Activated CD4-positive, alpha-beta T cell treated with anti-CD3 and anti-CD28 coated beads, Interleukin-2, amount 10 ng/mL, durations not matched to agents 24 days and 14 days (primary cell): ENCODE data around the gene AP3B2. TPM values are rescaled to one million over a fixed set of nuclear protein-coding genes. Genes with fewer than 3 reads are reported as not detected.
"Not testable (repeated sequence)": the region's sequence is repeated elsewhere in the genome, so short reads cannot be mapped to it uniquely, and the experiment has no call there.

Source experiments
- DNase-seq: peaks from one replicate; pipeline ENCODE4 v3.0.0; 2022
- H3K27ac Mint-ChIP-seq: one replicate; pipeline ENCODE4 v1.8.0; 2022; ENCODE audit warnings: mild to moderate bottlenecking, mixed read lengths
- H3K27me3 Mint-ChIP-seq: one replicate; pipeline ENCODE4 v1.8.0; 2022; ENCODE audit warnings: mixed read lengths
- H3K36me3 Mint-ChIP-seq: one replicate; pipeline ENCODE4 v1.8.0; 2022; ENCODE audit warnings: low read depth, mild to moderate bottlenecking, mixed read lengths
- H3K4me1 Mint-ChIP-seq: one replicate; pipeline ENCODE4 v1.8.0; 2021; ENCODE audit warnings: mixed read lengths
- H3K4me3 Mint-ChIP-seq: one replicate; pipeline ENCODE4 v1.8.0; 2022; ENCODE audit warnings: mild to moderate bottlenecking, moderate library complexity, mixed read lengths
- H3K9me3 Mint-ChIP-seq: one replicate; pipeline ENCODE4 v1.8.0; 2021; ENCODE audit warnings: mixed read lengths
- intact Hi-C: fragments of 100-400 bp; cut with micrococcal nuclease; formaldehyde crosslinking; loops from one replicate; pipeline ENCODE4 v1.15.1; 2023
- total RNA-seq: library from RNA; stranded (reverse); gene quantifications from 2 replicates; pipeline ENCODE4 v1.2.3, GENCODE V29; 2022

Gene AP3B2
- total RNA-seq, 1 donor from 2014 or later = not detected

- no peaks in the 10 kb centered on the region for H3K4me1 Mint-ChIP-seq
- intact Hi-C loops = no loop called here
- H3K27ac Mint-ChIP-seq = no peak overlapping the region
- peaks cover 13% of the 10 kb centered on the region for H3K27me3 Mint-ChIP-seq
- DNase-seq = no peak
- H3K36me3 Mint-ChIP-seq = no peaks in the 10 kb centered on the region
- H3K4me3 Mint-ChIP-seq = no peak overlapping the region
- peaks cover 4% of the 10 kb centered on the region for H3K9me3 Mint-ChIP-seq
Observed at GRCh38 chr15:82715003-82715402, 5.3 kb upstream of the AP3B2 start.

GRCh38 chr15:82714016-82714415 is 4.3 kb upstream of the AP3B2 start:
- intact Hi-C loops = loop anchor here (5.0 kb wide), 1 partner anchor 288 kb away; no protein-coding TSS in a partner anchor
- H3K9me3 Mint-ChIP-seq = peaks cover 4% of the 10 kb centered on the region

GRCh38 chr15:82712036-82712435 is 2.4 kb upstream of the AP3B2 start:
- no peak for DNase-seq
- Mint-ChIP-seq H3K27ac (no peak overlapping the region), H3K27me3 (peaks cover 7% of the 10 kb centered on the region), H3K4me1 (no peaks in the 10 kb centered on the region), H3K4me3 (no peak overlapping the region), H3K9me3 (no peaks in the 10 kb centered on the region), H3K36me3 (no peaks in the 10 kb centered on the region)
- intact Hi-C loops = loop anchor here (5.0 kb wide), 1 partner anchor 290 kb away; no protein-coding TSS in a partner anchor

More at GRCh38 chr15:82714016-82714415, 4.3 kb upstream of the AP3B2 start:
- DNase-seq = no peak
- no peaks in the 10 kb centered on the region for H3K4me1 Mint-ChIP-seq
- no peak overlapping the region for H3K27ac Mint-ChIP-seq
- H3K36me3 Mint-ChIP-seq = no peaks in the 10 kb centered on the region
- no peak overlapping the region for H3K4me3 Mint-ChIP-seq
- peaks cover 12% of the 10 kb centered on the region for H3K27me3 Mint-ChIP-seq

- Mint-ChIP-seq H3K36me3 (no peaks in the 10 kb centered on the region), H3K27ac (no peak overlapping the region), H3K4me3 (peak overlapping the region; percentile 24), H3K27me3 (peaks cover 6% of the 10 kb centered on the region), H3K9me3 (no peaks in the 10 kb centered on the region), H3K4me1 (no peaks in the 10 kb centered on the region)
- no peak for DNase-seq
- intact Hi-C loops = loop anchor here (5.0 kb wide), 1 partner anchor 291 kb away; no protein-coding TSS in a partner anchor
Observed at GRCh38 chr15:82710926-82711490, 1.3 kb upstream of the AP3B2 start.

- Mint-ChIP-seq H3K36me3 (no peaks in the 10 kb centered on the region), H3K27ac (no peak overlapping the region), H3K9me3 (no peaks in the 10 kb centered on the region), H3K4me1 (no peaks in the 10 kb centered on the region), H3K27me3 (peaks cover 6% of the 10 kb centered on the region), H3K4me3 (peak overlapping the region; percentile 65)
- intact Hi-C loops = loop anchor here (5.0 kb wide), 1 partner anchor 292 kb away; no protein-coding TSS in a partner anchor
- no peak for DNase-seq
Observed at GRCh38 chr15:82710208-82710555, 507 bp upstream of the AP3B2 start.

GRCh38 chr15:82709081-82709420 is 624 bp downstream of the AP3B2 start:
- no peak overlapping the region for H3K4me3 Mint-ChIP-seq
- no peaks in the 10 kb centered on the region for H3K4me1 Mint-ChIP-seq
- no peaks in the 10 kb centered on the region for H3K36me3 Mint-ChIP-seq
- no peak for DNase-seq
- intact Hi-C loops = loop anchor here (1.0 kb wide), 2 partner anchors 41 to 102 kb away; no protein-coding TSS in a partner anchor
- no peak overlapping the region for H3K27ac Mint-ChIP-seq
- no peaks in the 10 kb centered on the region for H3K9me3 Mint-ChIP-seq
- peaks cover 6% of the 10 kb centered on the region for H3K27me3 Mint-ChIP-seq

- H3K27me3 Mint-ChIP-seq, H3K4me3 Mint-ChIP-seq, H3K4me1 Mint-ChIP-seq, DNase-seq, H3K27ac Mint-ChIP-seq, H3K36me3 Mint-ChIP-seq, intact Hi-C loops, H3K9me3 Mint-ChIP-seq: not testable (repeated sequence)
Observed at GRCh38 chr15:82705856-82706255, 3.8 kb downstream of the AP3B2 start.

GRCh38 chr15:82699726-82700125 is 9.9 kb downstream of the AP3B2 start:
- intact Hi-C loops = no loop called here
- Mint-ChIP-seq H3K27me3 (no peaks in the 10 kb centered on the region), H3K36me3 (no peaks in the 10 kb centered on the region), H3K27ac (no peak overlapping the region), H3K4me1 (no peaks in the 10 kb centered on the region), H3K9me3 (no peaks in the 10 kb centered on the region), H3K4me3 (no peak overlapping the region)
- DNase-seq = no peak

- DNase-seq = no peak
- intact Hi-C loops = no loop called here
- Mint-ChIP-seq H3K36me3 (no peaks in the 10 kb centered on the region), H3K27me3 (no peaks in the 10 kb centered on the region), H3K4me3 (no peak overlapping the region), H3K4me1 (no peaks in the 10 kb centered on the region), H3K27ac (no peak overlapping the region), H3K9me3 (no peaks in the 10 kb centered on the region)
Observed at GRCh38 chr15:82698711-82699345, 10.8 kb downstream of the AP3B2 start.

GRCh38 chr15:82697735-82698407 is 11.8 kb downstream of the AP3B2 start:
- DNase-seq = no peak
- no peaks in the 10 kb centered on the region for H3K27me3 Mint-ChIP-seq
- H3K27ac Mint-ChIP-seq = no peak overlapping the region
- H3K36me3 Mint-ChIP-seq = no peaks in the 10 kb centered on the region
- no peak overlapping the region for H3K4me3 Mint-ChIP-seq
- no peaks in the 10 kb centered on the region for H3K4me1 Mint-ChIP-seq
- H3K9me3 Mint-ChIP-seq = no peaks in the 10 kb centered on the region
- intact Hi-C loops = no loop called here

GRCh38 chr15:82692171-82692570 is 17.5 kb downstream of the AP3B2 start:
- Mint-ChIP-seq H3K4me3 (no peak overlapping the region), H3K27ac (no peak overlapping the region), H3K9me3 (no peaks in the 10 kb centered on the region), H3K36me3 (no peaks in the 10 kb centered on the region), H3K27me3 (no peaks in the 10 kb centered on the region), H3K4me1 (no peaks in the 10 kb centered on the region)
- no peak for DNase-seq
- intact Hi-C loops = no loop called here

- H3K36me3 Mint-ChIP-seq = no peaks in the 10 kb centered on the region
- H3K4me1 Mint-ChIP-seq = no peaks in the 10 kb centered on the region
- no peaks in the 10 kb centered on the region for H3K9me3 Mint-ChIP-seq
- intact Hi-C loops = no loop called here
- no peak overlapping the region for H3K27ac Mint-ChIP-seq
- DNase-seq = no peak
- H3K27me3 Mint-ChIP-seq = peaks cover 2% of the 10 kb centered on the region
- no peak overlapping the region for H3K4me3 Mint-ChIP-seq
Observed at GRCh38 chr15:82689147-82689546, 20.5 kb downstream of the AP3B2 start.

- Mint-ChIP-seq H3K9me3 (no peaks in the 10 kb centered on the region), H3K4me3 (no peak overlapping the region), H3K36me3 (no peaks in the 10 kb centered on the region), H3K27ac (no peak overlapping the region), H3K27me3 (peaks cover 4% of the 10 kb centered on the region), H3K4me1 (no peaks in the 10 kb centered on the region)
- intact Hi-C loops = no loop called here
- no peak for DNase-seq
Observed at GRCh38 chr15:82688691-82689090, 21.0 kb downstream of the AP3B2 start.

GRCh38 chr15:82681371-82681770 is 28.3 kb downstream of the AP3B2 start:
- peak overlapping the region; percentile 82 for H3K4me3 Mint-ChIP-seq
- H3K9me3 Mint-ChIP-seq = no peaks in the 10 kb centered on the region
- no peak overlapping the region for H3K27ac Mint-ChIP-seq
- peaks cover 30% of the 10 kb centered on the region for H3K27me3 Mint-ChIP-seq
- H3K36me3 Mint-ChIP-seq = no peaks in the 10 kb centered on the region
- intact Hi-C loops = no loop called here
- no peak for DNase-seq
- peaks cover 9% of the 10 kb centered on the region for H3K4me1 Mint-ChIP-seq
